K562 (cell line): ENCODE results near the gene APOL3. TPM values are rescaled to one million over a fixed set of nuclear protein-coding genes. Genes with fewer than 3 reads are reported as not detected.

Experiments used
- CEBPZ ChIP-seq: fragments of 150-350 bp; IDR thresholded peaks from 2 replicates; pipeline ENCODE4 v1.6.1; 2014; ENCODE audit warnings: low read depth, mild to moderate bottlenecking, low read length, borderline replicate concordance
- CHD1 ChIP-seq: fragments of 200-600 bp; sonication (generic); IDR thresholded peaks from one replicate; pipeline ENCODE4 v1.6.1; 2012; ENCODE audit warnings: mild to moderate bottlenecking, moderate library complexity, low read length, inconsistent platforms
- DLX4 ChIP-seq: fragments of 250-450 bp; sonication (Bioruptor Pico); IDR thresholded peaks from 2 replicates; pipeline ENCODE4 v1.6.1; 2021; ENCODE audit warnings: mild to moderate bottlenecking
- ELF1 ChIP-seq: fragments of 200-800 bp; sonication (Bioruptor generic); IDR thresholded peaks from 2 replicates; pipeline ENCODE4 v1.6.1; 2016; ENCODE audit warnings: missing genetic modification characterization, missing compliant biosample characterization
- ELK3 ChIP-seq: fragments of 450-650 bp; formaldehyde crosslinking; IDR thresholded peaks from 2 replicates; pipeline ENCODE4 v1.4.0; 2020; ENCODE audit warnings: mild to moderate bottlenecking
- HMG20B ChIP-seq: fragments of 250-450 bp; sonication (Bioruptor Pico); IDR thresholded peaks from 2 replicates; pipeline ENCODE4 v1.5.0; 2021; ENCODE audit warnings: mild to moderate bottlenecking
- IRF2 ChIP-seq: sonication (generic); formaldehyde crosslinking; IDR thresholded peaks from 2 replicates; pipeline ENCODE4 v1.8.1; 2022; ENCODE audit warnings: mild to moderate bottlenecking, missing genetic modification reagents
- MCM7 ChIP-seq, 2 experiments: fragments of 450-650 bp; IDR thresholded peaks; 2 replicates each; pipeline ENCODE4 v1.6.1; 2016 to 2018
- NR2C2 ChIP-seq, 2 experiments: fragments of 200-800 bp in 1 of 2; sonication (Bioruptor generic) in 1 of 2; sonication (generic) in 1 of 2; formaldehyde crosslinking in 1 of 2; IDR thresholded peaks; 2 replicates each; pipeline versions ENCODE4 v1.6.1 to v1.8.0; 2016 to 2022; ENCODE audit warnings: mild to moderate bottlenecking in 1 of 2, missing compliant biosample characterization in 1 of 2, missing genetic modification characterization in 1 of 2, missing genetic modification reagents in 1 of 2
- TCFL5 ChIP-seq: fragments of 250-450 bp; sonication (Bioruptor Pico); conservative IDR thresholded peaks from 2 replicates; pipeline ENCODE4 v1.6.1; 2021; ENCODE audit warnings: mild to moderate bottlenecking, moderate library complexity, matching md5 sums
- TGIF2 ChIP-seq: sonication (generic); formaldehyde crosslinking; IDR thresholded peaks from 2 replicates; pipeline ENCODE4 v1.8.1; 2022; ENCODE audit warnings: mild to moderate bottlenecking, missing genetic modification reagents, moderate library complexity
- UBTF ChIP-seq, 2 experiments: IDR thresholded peaks; 2 replicates each; pipeline ENCODE4 v1.6.1; 2012; ENCODE audit warnings: improper control_type of control experiment in 2 of 2, low read depth in 2 of 2, low read length in 2 of 2, borderline replicate concordance in 1 of 2
- ZNF395 ChIP-seq: fragments of 200-800 bp; sonication (Bioruptor generic); IDR thresholded peaks from 2 replicates; pipeline ENCODE4 v1.6.1; 2017; ENCODE audit warnings: missing genetic modification characterization, missing compliant biosample characterization
- polyA plus RNA-seq, 8 experiments: library from polyadenylated mRNA; depleted of rRNA in 4 of 8; stranded (reverse) in 5 of 8; unstranded in 3 of 8; fragments of >200 nt; fragmentation: Nextera tagmentation in 2 of 8; fragmentation: Illumina TruSeq in 1 of 8; extraction: Ambion mirVana in 2 of 8; extraction: Trizol in 1 of 8; gene quantifications; 2 replicates each; pipeline versions ENCODE4 v1.2.1 to v1.2.3, GENCODE V29; 2011 to 2014; ENCODE audit warnings: inconsistent platforms in 1 of 8, missing spikeins in 1 of 8
- total RNA-seq, 7 experiments: library from RNA; depleted of rRNA in 6 of 7; stranded (reverse); fragments of >200 nt in 6 of 7; fragmentation: Illumina TruSeq in 2 of 7; extraction: Trizol in 2 of 7; gene quantifications; 2 replicates each; pipeline versions ENCODE4 v1.2.1 to v1.2.3, GENCODE V29; 2011 to 2021; ENCODE audit warnings: low replicate concordance in 1 of 7

The APOL3 gene
- total and polyA plus RNA-seq, 9 of the 15 experiments (the other 6 are each of a cell fraction or from before 2014, with no cell fraction given): 0.25 to 1.1 (median 0.56) TPM; not detected in 1

GRCh38 chr22:36125994-36126531, 34.5 kb downstream of the APOL3 start (continued):
- TF ChIP-seq ZNF395 (CRISPR knock-in tag) (no peak), UBTF (IDR thresholded peaks at IDR 0.05; ENCODE audit: borderline replicate concordance in 1 of 2, low read depth in 2 of 2, low read length in 2 of 2) (no peak), NR2C2 (CRISPR knock-in tag; IDR thresholded peaks at IDR 0.05) (no peak), NR2C2 (tag; IDR thresholded peaks at IDR 0.05) (no peak), IRF2 (CRISPR knock-in tag) (no peak), ELK3 (CRISPR knock-in tag) (no peak), TGIF2 (no peak), CEBPZ (no peak), MCM7 (IDR thresholded peaks at IDR 0.05) (no peak), TCFL5 (no peak), HMG20B (CRISPR knock-in tag) (no peak), ELF1 (tag) (no peak), CHD1 (no peak), DLX4 (CRISPR knock-in tag) (no peak)
